Neural cell (in vitro differentiated cells): ENCODE data around the gene TBC1D24. TPM values are rescaled to one million over a fixed set of nuclear protein-coding genes. Genes with fewer than 3 reads are reported as not detected.

Source experiments
- H2AFZ ChIP-seq: fragments of 200-600, 300-800 bp; sonication (generic), shearing (Covaris generic); 2 replicates; pipeline ENCODE4 v1.6.0; 2014; ENCODE audit warnings: low read depth, mild to moderate bottlenecking, antibody characterized with exemption, low read length, moderate library complexity
- H3F3A ChIP-seq: fragments of 200-600 bp; shearing (Covaris generic); 2 replicates; pipeline ENCODE4 v1.6.1; 2016; ENCODE audit warnings: mild to moderate bottlenecking, moderate library complexity, mixed read lengths, antibody characterized with exemption, low read length; ENCODE audit not compliant: insufficient read depth, poor library complexity, severe bottlenecking
- H3K27ac ChIP-seq: fragments of 200-600, 300-800 bp; sonication (generic), shearing (Covaris generic); 2 replicates; pipeline ENCODE4 v1.5.1; 2014; ENCODE audit warnings: mild to moderate bottlenecking, low read length, moderate library complexity
- H3K27me3 ChIP-seq: fragments of 300-800, 200-600 bp; sonication (generic), shearing (Covaris generic); 2 replicates; pipeline ENCODE4 v1.6.0; 2014; ENCODE audit warnings: mild to moderate bottlenecking, low read depth, low read length, moderate library complexity; ENCODE audit not compliant: insufficient read depth
- H3K36me3 ChIP-seq: fragments of 300-800, 200-600 bp; sonication (generic), shearing (Covaris generic); 2 replicates; pipeline ENCODE4 v1.5.1; 2014; ENCODE audit warnings: mild to moderate bottlenecking, antibody characterized with exemption, low read length, moderate library complexity; ENCODE audit not compliant: insufficient read depth
- H3K4me2 ChIP-seq: fragments of 300-800, 200-600 bp; sonication (generic), shearing (Covaris generic); 2 replicates; pipeline ENCODE4 v1.6.0; 2014; ENCODE audit warnings: mild to moderate bottlenecking, low read length
- H3K4me3 ChIP-seq: fragments of 300-800, 200-600 bp; sonication (generic), shearing (Covaris generic); 2 replicates; pipeline ENCODE4 v1.5.1; 2014; ENCODE audit warnings: mild to moderate bottlenecking, low read length, moderate library complexity
- H3K79me2 ChIP-seq: fragments of 200-600 bp; shearing (Covaris generic); replicated peaks from 2 replicates; pipeline ENCODE4 v1.6.0; 2014; ENCODE audit warnings: mild to moderate bottlenecking, low read length, moderate library complexity; ENCODE audit not compliant: insufficient read depth
- H3K9ac ChIP-seq: fragments of 300-800, 200-600 bp; sonication (generic), shearing (Covaris generic); 2 replicates; pipeline ENCODE4 v1.6.1; 2016; ENCODE audit warnings: mild to moderate bottlenecking, low read length, mixed read lengths
- H3K9me2 ChIP-seq: fragments of 200-600 bp; shearing (Covaris generic); 2 replicates; pipeline ENCODE4 v1.6.1; 2016; ENCODE audit warnings: mild to moderate bottlenecking, low read length, mixed read lengths; ENCODE audit not compliant: insufficient read depth
- H3K9me3 ChIP-seq: fragments of 200-600, 300-800 bp; sonication (generic), shearing (Covaris generic); 2 replicates; pipeline ENCODE4 v1.6.1; 2016; ENCODE audit warnings: mild to moderate bottlenecking, mixed run types, low read length, moderate library complexity, mixed read lengths
- H4K20me1 ChIP-seq: fragments of 200-600 bp; shearing (Covaris generic); 2 replicates; pipeline ENCODE4 v1.6.1; 2016; ENCODE audit warnings: mild to moderate bottlenecking, mixed run types; ENCODE audit not compliant: insufficient read depth
- EP300 ChIP-seq: fragments of 450-650 bp; conservative IDR thresholded peaks from 2 replicates; pipeline ENCODE4 v1.6.1; 2014; ENCODE audit warnings: antibody characterized with exemption, mild to moderate bottlenecking, moderate library complexity; ENCODE audit not compliant: poor library complexity, severe bottlenecking
- EZH2 ChIP-seq: fragments of 200-600, 300-800 bp; shearing (Covaris generic), sonication (generic); IDR thresholded peaks from 2 replicates; pipeline ENCODE4 v1.6.1; 2014; ENCODE audit warnings: antibody characterized with exemption, low read length, borderline replicate concordance, mild to moderate bottlenecking; ENCODE audit not compliant: insufficient read depth, poor library complexity, severe bottlenecking
- MXI1 ChIP-seq: fragments of 450-650 bp; conservative IDR thresholded peaks from 2 replicates; pipeline ENCODE4 v1.6.1; 2014; ENCODE audit warnings: antibody characterized with exemption, mild to moderate bottlenecking; ENCODE audit not compliant: poor library complexity, severe bottlenecking
- POLR2AphosphoS5 ChIP-seq: IDR thresholded peaks from 2 replicates; pipeline ENCODE4 v1.6.1; 2012
- RAD21 ChIP-seq: fragments of 450-650 bp; conservative IDR thresholded peaks from 2 replicates; pipeline ENCODE4 v1.6.1; 2014; ENCODE audit warnings: antibody characterized with exemption, mild to moderate bottlenecking, moderate library complexity
- SMC3 ChIP-seq: fragments of 450-650 bp; conservative IDR thresholded peaks from 2 replicates; pipeline ENCODE4 v1.6.1; 2014; ENCODE audit warnings: antibody characterized with exemption, mild to moderate bottlenecking, moderate library complexity; ENCODE audit not compliant: poor library complexity
- TAF1 ChIP-seq: IDR thresholded peaks from 2 replicates; pipeline ENCODE4 v1.6.1; 2012; ENCODE audit warnings: low read depth
- polyA plus RNA-seq: library from polyadenylated mRNA; depleted of rRNA; stranded (reverse); fragments of >200 nt; gene quantifications from 2 replicates; pipeline ENCODE4 v1.2.3, GENCODE V29; 2014
- TF ChIP-seq, protein P1 (sequence below): IDR thresholded peaks from 2 replicates; pipeline ENCODE4 v1.6.1; 2012; ENCODE audit warnings: borderline replicate concordance
- TF ChIP-seq, protein P2 (sequence below): fragments of 450-650 bp; IDR thresholded peaks from 2 replicates; pipeline ENCODE4 v1.5.1; 2014; ENCODE audit warnings: antibody characterized with exemption, mild to moderate bottlenecking, moderate library complexity; ENCODE audit not compliant: poor library complexity, severe bottlenecking

The TBC1D24 gene
- polyA plus RNA-seq, 1 donor from 2014 or later = 27.1 TPM

DNA sequence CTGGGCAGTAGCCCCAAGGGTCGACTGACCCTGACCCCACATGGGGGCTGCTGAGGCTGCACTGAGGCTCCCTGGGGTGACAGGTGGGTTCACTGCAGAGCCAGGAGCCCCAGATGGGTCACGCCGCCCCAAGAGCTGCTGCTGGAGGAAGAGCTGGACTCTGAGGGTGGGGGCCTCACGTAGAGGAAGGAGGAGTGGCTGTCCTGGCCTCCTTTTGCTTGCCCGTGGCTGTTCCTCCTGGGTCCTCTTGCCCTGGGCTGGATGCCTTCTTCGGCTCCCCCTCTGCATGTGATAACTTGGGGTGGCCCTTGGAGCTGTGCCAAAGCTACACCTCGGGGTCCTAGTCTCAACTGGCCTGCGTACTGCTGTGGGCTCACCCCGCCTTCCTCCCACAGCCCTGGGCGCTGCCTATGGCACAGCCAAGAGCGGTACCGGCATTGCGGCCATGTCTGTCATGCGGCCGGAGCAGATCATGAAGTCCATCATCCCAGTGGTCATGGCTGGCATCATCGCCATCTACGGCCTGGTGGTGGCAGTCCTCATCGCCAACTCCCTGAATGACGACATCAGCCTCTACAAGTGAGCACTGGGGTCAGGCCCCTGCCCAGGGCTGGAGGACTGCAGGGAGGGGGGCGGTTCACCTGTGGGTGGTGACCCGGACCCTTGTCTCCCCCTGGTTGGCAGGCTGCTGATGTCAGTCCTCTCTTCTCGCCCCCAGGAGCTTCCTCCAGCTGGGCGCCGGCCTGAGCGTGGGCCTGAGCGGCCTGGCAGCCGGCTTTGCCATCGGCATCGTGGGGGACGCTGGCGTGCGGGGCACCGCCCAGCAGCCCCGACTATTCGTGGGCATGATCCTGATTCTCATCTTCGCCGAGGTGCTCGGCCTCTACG is 44.1 kb downstream of the TBC1D24 start:
- Histone ChIP-seq H3K4me2 (no peak overlapping the region), H3K79me2 (peaks cover 52% of the 10 kb centered on the region), H3K27ac (no peak overlapping the region), H4K20me1 (peaks cover 39% of the 10 kb centered on the region), H2AFZ (no peak overlapping the region), H3K4me3 (no peak overlapping the region), H3K9me3 (no peaks in the 10 kb centered on the region), H3K27me3 (no peaks in the 10 kb centered on the region), H3K36me3 (no peaks in the 10 kb centered on the region), H3K9ac (no peak overlapping the region), H3K9me2 (no peaks in the 10 kb centered on the region), H3F3A (no peaks in the 10 kb centered on the region)
- no peak for TF ChIP-seq MXI1
- no peak for TF ChIP-seq EZH2

GRCh38 chr16:2519711-2520080 is 44.8 kb downstream of the TBC1D24 start:
- Histone ChIP-seq H3K9ac (no peak overlapping the region), H3K79me2 (peaks cover 48% of the 10 kb centered on the region), H3K4me3 (peak overlapping the region; percentile 73), H2AFZ (no peak overlapping the region), H3F3A (no peaks in the 10 kb centered on the region), H4K20me1 (peaks cover 39% of the 10 kb centered on the region), H3K27me3 (no peaks in the 10 kb centered on the region), H3K9me3 (no peaks in the 10 kb centered on the region), H3K4me2 (no peak overlapping the region), H3K9me2 (no peaks in the 10 kb centered on the region), H3K36me3 (no peaks in the 10 kb centered on the region), H3K27ac (no peak overlapping the region)
- TF ChIP-seq SMC3 = no peak
- no peak for TF ChIP-seq MXI1
- no peak for TF ChIP-seq RAD21
- TF ChIP-seq, protein P1, sequence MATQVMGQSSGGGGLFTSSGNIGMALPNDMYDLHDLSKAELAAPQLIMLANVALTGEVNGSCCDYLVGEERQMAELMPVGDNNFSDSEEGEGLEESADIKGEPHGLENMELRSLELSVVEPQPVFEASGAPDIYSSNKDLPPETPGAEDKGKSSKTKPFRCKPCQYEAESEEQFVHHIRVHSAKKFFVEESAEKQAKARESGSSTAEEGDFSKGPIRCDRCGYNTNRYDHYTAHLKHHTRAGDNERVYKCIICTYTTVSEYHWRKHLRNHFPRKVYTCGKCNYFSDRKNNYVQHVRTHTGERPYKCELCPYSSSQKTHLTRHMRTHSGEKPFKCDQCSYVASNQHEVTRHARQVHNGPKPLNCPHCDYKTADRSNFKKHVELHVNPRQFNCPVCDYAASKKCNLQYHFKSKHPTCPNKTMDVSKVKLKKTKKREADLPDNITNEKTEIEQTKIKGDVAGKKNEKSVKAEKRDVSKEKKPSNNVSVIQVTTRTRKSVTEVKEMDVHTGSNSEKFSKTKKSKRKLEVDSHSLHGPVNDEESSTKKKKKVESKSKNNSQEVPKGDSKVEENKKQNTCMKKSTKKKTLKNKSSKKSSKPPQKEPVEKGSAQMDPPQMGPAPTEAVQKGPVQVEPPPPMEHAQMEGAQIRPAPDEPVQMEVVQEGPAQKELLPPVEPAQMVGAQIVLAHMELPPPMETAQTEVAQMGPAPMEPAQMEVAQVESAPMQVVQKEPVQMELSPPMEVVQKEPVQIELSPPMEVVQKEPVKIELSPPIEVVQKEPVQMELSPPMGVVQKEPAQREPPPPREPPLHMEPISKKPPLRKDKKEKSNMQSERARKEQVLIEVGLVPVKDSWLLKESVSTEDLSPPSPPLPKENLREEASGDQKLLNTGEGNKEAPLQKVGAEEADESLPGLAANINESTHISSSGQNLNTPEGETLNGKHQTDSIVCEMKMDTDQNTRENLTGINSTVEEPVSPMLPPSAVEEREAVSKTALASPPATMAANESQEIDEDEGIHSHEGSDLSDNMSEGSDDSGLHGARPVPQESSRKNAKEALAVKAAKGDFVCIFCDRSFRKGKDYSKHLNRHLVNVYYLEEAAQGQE = no peak
- no peak for TF ChIP-seq POLR2AphosphoS5
- no peak for TF ChIP-seq EZH2
- TF ChIP-seq, protein P2, sequence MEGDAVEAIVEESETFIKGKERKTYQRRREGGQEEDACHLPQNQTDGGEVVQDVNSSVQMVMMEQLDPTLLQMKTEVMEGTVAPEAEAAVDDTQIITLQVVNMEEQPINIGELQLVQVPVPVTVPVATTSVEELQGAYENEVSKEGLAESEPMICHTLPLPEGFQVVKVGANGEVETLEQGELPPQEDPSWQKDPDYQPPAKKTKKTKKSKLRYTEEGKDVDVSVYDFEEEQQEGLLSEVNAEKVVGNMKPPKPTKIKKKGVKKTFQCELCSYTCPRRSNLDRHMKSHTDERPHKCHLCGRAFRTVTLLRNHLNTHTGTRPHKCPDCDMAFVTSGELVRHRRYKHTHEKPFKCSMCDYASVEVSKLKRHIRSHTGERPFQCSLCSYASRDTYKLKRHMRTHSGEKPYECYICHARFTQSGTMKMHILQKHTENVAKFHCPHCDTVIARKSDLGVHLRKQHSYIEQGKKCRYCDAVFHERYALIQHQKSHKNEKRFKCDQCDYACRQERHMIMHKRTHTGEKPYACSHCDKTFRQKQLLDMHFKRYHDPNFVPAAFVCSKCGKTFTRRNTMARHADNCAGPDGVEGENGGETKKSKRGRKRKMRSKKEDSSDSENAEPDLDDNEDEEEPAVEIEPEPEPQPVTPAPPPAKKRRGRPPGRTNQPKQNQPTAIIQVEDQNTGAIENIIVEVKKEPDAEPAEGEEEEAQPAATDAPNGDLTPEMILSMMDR = no peak
- TF ChIP-seq EP300 = no peak
- TF ChIP-seq TAF1 = no peak
